CD4-positive, alpha-beta T cell treated with Interleukin-10 for 1 hour (primary cell): ENCODE data around the gene KCTD17.

Experiments used
- DNase-seq: peaks from one replicate; pipeline ENCODE4 v3.0.0-alpha.2; 2020

KCTD17 gene

DNA sequence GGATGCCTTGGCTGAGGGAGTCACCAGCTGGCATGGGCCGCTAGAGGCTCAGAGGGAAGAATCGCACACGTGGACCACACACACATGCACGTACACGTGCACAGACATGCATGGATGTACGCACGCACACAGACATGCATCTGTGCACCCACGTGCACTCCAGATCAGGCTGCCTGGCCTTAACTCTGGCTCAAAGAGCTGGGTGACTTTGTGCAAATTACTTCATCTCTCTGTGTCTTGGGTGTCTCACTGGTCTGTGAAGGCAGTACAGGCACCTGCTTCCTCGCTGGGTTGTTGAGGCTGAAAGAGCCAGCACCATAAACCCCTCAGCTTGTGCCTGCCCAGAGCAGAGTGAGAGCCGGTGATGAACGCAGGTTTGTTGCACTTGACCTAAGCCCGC is 29.3 kb downstream of the KCTD17 start:
- DNase-seq: no peak

DNA sequence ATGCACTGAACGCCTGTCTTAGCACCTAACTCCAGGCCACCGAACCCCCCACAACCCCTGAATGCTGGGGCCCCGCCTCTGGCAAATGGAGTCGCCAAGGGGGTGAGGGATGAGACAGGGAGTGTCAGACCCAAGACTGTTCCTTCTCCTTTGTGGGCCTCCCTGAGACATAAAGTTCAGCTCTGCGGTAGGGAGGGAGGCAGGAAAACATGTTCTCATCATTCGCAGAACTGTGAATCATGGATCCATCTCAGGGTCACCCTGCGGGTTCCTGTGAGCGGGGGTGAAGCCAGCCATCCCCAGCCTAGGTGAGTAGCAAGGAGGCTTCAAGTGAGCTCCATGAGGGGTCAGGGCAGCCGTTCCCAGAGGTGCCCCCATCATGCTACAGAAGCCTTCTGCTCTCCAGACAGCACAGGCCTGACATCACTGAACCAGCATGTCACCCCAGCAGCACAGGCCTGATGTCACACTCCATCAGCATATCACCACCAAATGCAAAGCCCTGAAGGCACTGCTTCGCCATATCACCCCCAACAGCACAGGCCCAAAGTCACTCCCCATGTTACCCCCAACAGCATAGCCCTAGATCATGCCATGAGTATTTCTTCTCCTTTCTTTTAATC is 30.8 kb downstream of the KCTD17 start:
- DNase-seq: no peak

DNA sequence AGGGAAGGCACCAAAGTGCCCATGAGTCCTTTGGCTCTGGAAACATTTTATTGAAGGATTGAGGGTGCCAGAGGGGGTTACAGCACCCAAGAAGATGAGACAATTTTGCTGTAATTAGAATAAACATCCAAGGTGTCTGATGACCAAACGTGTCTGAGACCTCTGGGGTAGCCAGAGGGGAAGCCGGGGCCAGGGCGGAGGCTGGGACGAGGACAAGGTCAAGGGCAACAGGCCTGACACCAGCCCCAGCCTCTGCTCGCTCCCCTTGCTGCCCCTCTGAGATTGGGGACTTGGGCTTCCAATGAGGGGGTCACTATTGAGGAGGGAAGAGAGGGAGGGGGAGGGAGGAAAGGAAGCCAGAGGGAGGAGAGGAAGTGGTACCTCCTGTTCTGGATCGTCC is 32.4 kb downstream of the KCTD17 start:
- no peak for DNase-seq

DNA sequence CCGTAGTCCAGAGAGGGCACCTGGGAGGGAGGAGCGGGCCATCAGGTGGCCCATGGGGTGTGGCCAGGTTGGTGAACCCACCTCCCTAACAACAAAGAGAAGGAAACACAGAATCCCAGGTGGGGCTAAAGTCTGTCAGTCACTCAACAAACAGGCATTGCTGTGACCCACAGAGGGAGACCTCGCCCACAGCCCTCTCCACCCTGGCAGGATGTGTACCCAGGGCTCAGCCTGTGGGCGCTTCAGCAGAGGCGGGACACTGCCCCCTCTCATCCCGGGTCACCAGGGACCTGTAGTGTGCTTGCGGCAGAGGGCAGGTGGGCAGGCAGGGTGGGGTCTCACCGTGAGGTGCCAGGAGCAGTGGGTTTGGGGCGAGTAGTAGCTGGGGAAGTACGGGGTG is 32.8 kb downstream of the KCTD17 start:
- no peak for DNase-seq

DNA sequence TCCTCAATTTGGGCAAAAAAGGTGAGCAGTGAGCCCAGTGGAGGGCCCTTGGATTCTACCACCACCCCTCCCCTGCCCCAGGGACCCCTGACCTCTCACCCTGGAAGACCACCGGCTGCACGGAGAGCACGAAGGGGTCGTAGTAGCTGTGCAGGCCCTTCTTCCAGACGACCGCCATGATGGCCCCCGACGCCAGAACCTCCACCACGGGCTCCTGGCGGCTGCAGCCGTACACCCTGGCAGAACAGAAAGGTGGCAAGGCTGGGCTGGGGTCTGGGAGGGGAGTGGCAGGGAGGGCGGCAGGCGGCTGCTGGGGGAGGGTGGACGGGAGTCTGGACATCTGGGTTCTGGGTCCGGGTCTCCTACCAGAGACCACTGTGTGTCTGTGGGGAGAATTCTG is 34.6 kb downstream of the KCTD17 start:
- DNase-seq: no peak

DNA sequence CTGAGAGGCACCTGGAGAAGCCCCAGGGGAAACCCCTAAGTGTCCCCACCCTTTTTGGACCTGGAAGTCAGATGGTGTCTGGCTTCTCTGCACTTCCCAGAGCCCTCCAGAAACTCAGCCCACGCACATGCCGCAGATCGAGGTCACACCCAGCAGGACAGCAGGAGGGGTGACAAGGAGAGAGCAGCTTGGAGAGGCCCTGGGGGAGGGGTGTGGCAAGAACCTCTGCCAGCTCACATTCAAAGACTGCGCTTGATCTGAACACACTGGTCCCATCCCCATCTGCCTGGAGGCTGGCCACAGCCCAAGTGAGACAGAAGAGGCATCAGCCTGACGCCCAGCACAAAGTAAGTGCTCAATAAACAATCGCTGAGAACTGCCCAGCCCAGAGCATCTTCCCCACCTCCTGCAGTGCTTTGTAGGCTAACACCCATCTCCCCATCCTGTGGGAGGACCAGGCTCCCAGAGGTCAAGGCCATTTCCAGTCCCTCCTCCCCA is 36.6 kb downstream of the KCTD17 start:
- peak; percentile 30 for DNase-seq

DNA sequence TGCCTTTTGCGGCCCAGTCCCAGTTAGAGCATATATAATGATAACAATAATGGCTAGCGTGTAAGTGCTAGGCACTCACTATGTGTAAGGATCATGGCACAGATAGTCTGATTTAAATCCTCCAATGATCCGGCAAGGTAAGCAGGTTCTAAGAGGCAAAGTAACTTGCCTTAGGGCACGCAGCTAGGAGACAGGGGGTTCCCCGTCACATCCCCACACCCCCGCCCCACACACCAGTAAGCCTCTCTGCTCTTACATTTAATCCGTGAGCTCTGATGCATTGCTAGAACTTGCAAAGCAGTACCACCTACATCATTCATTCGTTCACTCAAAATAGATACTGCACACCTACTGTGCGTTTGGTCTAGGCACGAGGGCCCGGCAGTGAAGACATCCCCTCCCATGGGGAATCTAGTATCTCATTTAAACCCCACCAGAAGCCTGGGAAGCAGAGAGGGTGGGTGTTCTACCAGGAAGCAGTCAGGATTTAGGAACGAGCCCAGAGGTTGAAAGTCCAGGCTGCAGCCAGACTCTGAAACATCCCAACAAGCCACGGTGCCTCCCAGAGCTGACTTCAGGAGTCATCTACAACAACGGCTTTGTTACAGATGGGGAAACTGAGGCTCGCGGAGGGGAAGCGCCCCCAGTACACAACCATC is 37.3 kb downstream of the KCTD17 start:
- DNase-seq: no peak

DNA sequence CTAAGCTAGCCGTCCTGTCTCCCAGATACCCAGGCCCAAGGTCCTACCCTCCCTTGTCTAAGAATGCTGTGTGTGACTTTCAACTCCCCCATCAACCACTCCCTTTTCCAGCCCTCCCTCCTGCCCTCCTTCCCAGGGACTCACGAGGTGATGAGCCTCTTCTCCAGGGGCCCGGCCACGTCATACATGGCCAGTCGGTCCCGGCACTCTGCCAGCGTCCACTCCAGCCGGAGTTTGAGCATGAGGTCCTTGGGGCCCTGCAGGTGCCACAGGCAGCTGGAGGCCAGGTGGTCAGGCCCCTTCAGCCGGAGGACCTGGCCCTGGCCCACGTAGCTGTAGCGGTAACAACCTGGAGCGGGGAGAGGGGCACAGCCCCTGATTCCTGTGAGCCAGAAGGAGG is 37.9 kb downstream of the KCTD17 start:
- no peak for DNase-seq

DNA sequence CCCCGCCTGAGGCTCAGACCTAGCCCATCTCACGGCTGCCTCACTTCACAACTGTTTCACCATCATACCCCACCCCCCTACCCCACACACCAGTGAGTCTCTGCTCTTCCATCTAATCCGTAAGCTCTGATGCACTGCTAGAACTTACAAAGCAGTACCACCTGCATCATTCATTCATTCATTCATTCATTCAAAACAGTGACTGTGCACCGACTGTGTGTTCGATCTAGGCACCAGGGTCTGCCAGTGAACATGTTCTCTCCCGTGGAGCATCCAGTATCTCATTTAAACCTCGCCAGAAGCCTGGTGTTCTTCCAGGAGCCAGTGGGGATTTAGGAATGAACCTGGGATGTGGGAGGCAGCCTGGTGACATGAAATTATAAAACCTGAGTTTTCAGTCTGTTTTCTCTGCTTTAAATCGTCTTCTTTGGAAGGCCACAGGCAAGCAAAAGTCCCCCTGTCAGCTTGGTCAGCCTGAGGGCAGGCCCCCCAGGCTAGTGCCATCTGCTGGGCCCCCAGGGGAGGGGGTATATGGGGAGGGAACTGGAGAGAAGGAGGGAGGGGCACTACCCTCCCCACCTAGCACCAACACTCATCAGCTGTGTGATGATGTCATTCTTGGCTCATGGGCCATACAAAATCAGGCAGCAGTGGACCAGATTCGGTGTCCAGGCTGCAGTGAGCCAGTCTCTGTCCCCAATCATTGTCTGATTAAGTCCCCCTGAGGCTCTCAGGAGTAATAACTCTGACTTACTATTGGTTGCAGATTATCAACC is 39.6 kb downstream of the KCTD17 start:
- no peak for DNase-seq

DNA sequence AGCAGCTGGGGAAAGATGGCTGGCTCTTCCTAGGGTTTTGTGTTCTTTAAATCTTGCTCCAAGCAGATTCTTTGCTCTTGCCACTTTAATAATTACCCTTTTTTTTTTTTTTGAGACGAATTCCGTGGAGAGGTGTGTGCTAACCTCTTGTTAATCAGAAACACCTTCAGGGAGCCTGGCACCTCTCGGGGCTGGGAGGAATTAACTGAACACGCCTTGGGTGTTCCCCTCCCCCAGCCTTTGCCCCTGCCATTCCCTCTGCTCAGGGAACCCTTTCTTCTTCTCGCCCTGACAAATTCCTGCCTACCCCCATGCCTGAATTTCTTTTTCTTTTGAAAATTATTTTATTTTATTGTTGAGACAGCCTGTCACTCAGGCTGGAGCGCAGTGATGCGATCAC is 40.5 kb downstream of the KCTD17 start:
- DNase-seq: no peak

DNA sequence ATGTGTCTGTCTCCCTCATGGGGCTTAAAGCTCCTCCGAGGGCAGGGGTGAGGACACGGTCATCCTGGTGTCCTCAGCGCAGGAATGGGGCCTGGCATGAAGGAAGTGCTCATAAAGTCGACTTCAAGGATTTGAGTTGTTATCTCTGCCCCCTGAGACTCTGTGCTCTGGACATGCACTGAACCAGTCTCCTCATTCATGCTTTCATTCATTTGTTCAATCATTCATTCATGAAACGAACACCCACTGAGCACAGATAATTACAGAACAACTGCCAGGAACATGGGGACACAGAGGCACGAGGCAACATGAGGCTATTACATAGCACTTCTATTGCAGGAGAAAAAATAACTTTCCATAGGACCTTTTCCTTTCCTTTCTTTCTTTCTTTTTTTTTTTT is 41.5 kb downstream of the KCTD17 start:
- DNase-seq: no peak

DNA sequence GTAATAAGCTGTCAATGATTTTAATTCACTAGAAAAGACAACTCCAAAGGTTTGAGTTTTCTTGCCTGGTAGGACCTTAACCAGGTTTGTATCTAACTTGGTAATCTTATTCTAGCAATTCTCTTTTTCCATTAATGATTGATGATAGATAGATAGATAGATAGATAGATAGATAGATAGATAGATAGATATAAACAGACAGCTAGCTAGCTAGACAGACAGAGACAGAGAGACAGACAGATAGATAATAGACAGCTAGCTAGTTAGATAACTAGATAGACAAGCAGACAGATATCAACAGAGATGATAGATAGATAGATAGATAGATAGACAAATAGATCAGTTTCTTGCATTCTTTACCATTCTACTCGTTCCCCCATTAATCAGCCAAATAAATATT is 42.7 kb downstream of the KCTD17 start:
- no peak for DNase-seq

DNA sequence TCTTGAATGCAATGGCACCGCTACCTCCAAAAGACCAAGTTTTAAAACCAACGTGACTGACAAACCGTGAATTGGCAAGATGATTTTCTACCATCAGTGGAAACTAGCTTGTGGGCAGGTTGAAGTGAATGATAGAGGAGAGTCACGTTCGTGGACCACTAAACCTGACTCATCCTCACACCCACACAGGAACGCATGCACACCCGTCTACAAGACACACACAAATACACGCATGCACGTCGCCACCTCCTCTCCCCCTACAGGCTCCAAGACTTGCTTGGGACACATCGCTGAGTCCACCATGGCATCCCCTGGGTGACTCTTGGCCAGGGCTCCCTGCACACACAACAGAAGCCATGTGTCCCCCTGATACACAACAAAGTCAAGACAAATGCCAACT is 43.6 kb downstream of the KCTD17 start:
- no peak for DNase-seq

DNA sequence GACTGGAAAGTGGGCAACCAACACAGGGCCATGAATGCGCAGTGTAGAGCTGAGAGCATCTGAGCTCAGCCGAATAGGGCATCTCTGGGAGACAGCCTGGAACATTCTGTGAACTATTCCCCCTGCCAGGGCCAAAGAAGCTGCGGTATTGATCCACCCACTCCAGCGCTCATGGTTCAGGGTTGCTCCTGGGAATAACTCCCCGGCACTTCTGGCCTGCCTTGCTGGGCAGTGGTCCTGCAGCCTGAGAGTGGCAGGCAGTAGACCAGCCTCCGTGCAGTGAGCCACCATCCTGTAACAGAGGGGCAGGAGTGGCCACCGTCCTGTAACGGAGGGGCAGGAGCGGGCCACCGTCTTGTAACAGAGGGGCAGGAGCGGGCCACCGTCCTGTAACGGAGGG is 45.8 kb downstream of the KCTD17 start:
- DNase-seq: no peak

DNA sequence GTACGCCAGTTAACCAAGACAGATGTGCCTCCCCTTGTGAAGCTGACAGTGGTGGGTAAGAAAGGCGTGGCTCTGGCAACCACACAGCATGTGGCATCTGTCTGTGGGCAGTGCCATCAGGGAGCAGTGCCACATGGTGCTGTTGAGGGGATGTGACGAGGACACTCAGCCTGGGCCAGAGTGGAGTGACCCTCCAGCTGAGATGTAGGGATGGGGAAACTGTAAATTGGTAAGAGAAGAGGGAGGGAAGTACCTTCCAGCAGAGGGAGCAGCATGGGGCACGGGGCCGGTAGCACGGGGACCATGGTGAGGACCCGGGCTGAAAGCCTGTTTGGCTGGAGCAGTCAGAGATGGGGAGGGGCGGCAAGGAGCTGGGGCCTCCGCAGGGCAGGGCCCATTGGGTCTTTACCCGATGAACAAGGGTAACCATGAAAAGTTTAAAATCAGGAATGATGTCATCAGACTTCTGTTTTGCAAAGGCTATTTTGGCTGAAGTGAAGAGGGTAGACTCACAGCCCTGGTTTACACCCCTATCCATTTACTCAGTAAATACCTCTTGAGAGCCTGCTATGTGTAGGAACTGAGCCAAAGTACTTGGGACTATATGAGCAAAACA is 47.5 kb downstream of the KCTD17 start:
- no peak for DNase-seq

DNA sequence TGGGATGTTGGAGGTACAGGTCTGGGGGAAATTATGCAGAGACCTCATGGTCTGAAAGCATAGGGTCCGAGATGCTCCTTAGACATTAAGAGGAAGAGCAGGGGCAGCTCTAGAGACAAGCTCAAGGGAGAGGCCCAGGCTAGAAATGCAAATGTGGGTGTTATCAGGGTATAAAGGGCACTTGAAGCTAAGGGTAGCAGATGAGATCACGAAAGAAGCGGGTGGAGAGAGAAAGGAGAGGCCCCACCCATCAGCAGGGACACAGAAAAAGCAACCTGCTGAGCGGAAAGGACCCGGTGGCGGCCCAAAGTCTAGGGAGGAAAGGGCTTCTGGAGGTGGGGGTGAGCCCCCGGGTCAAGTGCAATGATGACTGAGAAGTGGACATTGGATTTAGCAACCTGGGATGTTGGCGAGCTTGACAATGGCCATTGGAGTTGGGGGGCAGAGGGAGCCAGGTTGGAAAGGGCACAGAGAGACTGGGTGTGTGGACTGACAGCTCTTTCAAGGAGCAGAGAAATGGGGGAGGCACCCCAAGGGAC is 49.1 kb downstream of the KCTD17 start:
- DNase-seq: no peak

DNA sequence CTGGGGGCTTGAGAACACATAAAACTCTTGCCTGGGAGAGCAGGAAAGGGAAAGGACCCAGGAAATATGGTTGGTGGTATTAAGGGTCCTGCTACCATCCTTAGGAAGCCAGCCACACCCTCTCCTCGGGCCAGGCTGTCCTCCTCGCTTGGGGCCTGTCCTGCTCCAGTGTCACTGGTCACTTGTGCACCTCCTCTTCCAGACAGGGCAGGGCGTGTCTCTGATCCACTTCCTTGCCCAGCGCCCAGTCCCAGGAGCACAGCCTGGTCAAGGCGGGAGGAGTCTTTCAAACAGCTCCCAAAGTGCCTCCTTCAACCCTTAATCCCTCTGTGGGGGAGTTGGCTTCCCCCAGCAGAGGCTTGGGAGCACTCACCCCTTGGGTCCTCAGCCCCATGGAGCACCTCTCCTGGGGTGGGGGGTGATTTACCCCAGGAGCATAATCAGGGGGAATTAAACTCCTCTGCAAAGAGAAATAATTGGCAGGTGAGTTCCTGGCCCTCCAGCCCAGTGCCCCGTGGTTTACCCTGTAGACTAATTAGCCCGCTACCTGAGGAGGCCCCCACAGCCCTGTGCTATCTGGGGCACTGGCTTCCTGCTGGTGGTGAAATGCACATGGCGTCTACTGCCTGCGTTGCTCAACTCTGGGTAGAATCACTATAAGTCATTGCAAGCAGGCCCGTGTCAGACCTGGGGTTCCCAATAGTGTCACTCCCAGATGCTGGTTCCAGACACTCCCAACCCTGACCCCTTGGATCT is 49.9 kb downstream of the KCTD17 start:
- no peak for DNase-seq

DNA sequence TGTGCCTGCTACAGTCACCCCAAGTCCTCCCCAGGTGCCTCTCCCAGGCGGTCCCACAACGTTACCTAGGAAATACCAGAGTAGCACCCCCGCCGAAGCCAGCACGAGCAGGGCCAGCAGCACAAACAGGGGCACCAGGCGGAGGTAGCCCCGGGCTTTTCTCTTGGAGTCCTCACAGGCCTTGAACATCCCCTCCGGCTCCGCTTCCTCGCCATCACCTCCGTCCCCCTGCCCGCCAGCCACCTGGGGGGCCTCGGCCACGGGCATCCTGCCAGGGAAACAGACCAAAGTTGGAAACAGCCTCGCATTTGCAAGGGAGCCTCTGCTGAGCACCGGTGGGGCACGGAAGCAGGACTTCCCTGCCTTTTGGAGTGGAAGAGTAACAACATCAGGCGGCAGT is 51.6 kb downstream of the KCTD17 start:
- DNase-seq: no peak

DNA sequence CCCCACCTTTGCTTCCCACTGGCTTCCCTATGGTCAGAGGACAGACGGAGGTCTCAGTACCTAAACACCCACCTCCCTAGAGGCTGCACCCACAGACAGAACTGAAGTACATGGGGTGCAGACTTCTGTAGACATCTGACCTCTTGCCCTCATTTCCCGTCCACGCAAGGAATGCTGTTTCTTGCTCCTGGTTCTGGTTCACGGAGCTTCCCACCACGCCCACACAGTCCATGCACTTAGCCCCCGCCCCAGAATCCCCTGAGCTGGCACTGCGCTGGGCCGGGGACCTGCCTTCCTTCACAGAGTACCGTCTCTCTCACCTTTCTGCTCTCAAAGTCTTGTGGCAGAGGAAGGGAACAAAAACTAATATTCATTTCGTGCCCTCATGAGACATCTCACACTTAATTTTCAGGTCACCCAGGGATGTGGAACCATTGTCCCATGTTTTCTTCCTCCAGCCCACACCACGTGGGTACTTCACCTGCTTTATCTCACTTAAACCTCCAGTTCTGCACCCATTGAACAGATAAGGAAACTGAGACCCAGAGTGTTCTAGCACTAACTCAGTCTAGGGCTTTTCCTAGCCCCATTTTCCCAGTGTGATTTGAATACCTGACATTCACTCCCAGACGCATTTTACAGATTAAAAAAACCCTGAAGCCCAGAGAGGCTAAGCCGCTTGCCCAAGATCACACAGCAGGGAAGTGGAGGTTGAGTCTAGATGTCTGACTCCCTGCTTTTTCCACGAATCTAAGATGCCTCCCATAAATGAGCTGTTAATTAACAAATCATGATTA is 52.3 kb downstream of the KCTD17 start:
- DNase-seq: no peak

DNA sequence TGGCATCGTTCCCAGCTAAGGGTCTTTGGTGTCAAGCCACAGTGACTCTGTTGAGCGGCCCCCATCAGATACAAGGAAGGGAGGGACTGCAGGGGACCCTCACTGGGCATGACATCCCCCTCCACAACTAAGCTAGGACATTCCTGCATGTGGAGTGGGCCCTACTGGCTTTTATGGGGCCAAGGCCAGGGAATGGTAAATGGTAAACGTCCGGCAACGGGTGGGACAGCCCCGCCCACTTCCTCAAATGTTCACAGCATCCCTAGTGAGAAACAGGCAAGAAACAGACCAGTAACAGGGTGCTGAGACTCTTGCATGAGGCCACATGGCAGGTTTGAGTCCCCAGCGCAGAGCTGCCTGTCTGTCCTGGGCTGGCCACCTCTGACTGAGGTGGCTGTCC is 53.6 kb downstream of the KCTD17 start:
- DNase-seq: no peak

DNA sequence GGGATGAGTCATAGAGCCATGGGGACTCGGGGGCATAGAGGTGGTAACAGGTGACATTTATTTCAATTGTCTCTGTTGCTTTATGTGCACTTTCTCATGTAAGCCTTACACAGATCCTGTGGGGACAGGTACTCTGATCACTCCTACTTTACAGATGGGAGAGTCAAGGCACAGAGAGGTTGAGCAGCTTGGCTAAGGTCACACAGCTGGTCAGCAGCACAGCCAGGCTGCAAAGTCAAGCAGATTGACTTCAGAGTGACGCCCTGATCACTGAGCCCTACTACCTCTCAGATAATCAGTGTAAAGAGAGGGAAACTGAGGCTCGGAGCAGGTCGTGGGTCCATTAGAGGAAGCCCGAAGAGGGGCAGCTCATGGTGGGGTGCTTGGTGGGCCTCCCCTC is 54.4 kb downstream of the KCTD17 start:
- DNase-seq: no peak
